Body of pancreas (tissue), 4 donors: ENCODE measurements around the gene DAB2IP. TPM values are rescaled to one million over a fixed set of nuclear protein-coding genes. Genes with fewer than 3 reads are reported as not detected.

Source experiments
- ATAC-seq: fragments of 150-250 bp; one replicate; pipeline ENCODE4 v1.9.1; 2016
- DNase-seq, 4 donors: peaks; one replicate each; pipeline ENCODE4 v3.0.0-alpha.2; 2019
- H3K27ac ChIP-seq, 4 donors: fragments of 200-600 bp; sonication (generic); 1 replicate in 3 of 4; 2 replicates in 1 of 4; pipeline versions ENCODE4 v1.5.1 to v1.6.1; 2016 to 2019; ENCODE audit warnings: mild to moderate bottlenecking in 1 of 4, mixed read lengths in 1 of 4, moderate library complexity in 1 of 4
- H3K27me3 ChIP-seq, 2 donors: fragments of 200-600 bp; sonication (generic); one replicate each; pipeline ENCODE4 v1.6.0; 2016; ENCODE audit warnings: mild to moderate bottlenecking in 1 of 2
- H3K36me3 ChIP-seq, 2 donors: fragments of 200-600 bp; sonication (generic); replicated peaks in 1 of 2; 2 replicates each; pipeline ENCODE4 v1.5.1; 2016; ENCODE audit warnings: low read depth in 2 of 2; ENCODE audit not compliant: insufficient read depth in 1 of 2
- H3K4me1 ChIP-seq: fragments of 200-600 bp; sonication (generic); one replicate; pipeline ENCODE4 v1.6.0; 2016
- H3K4me3 ChIP-seq, 2 donors: fragments of 200-600 bp; sonication (generic); 1 replicate in 1 of 2; 2 replicates in 1 of 2; pipeline ENCODE4 v1.5.1; 2016 to 2019
- H3K9me3 ChIP-seq, 3 donors: fragments of 200-600 bp; sonication (generic); 1 replicate in 2 of 3; 2 replicates in 1 of 3; pipeline ENCODE4 v1.5.1; 2016
- CTCF ChIP-seq, 7 experiments: fragments of 450-650 bp in 4 of 7; fragments of 200-600 bp in 3 of 7; sonication (generic) in 3 of 7; IDR thresholded peaks; one replicate each; pipeline ENCODE4 v1.5.1; 2016 to 2019; ENCODE audit warnings: antibody characterized with exemption in 7 of 7
- POLR2A ChIP-seq, 3 donors: fragments of 450-650 bp; IDR thresholded peaks; one replicate each; pipeline ENCODE4 v1.6.1; 2016; ENCODE audit warnings: antibody characterized with exemption in 3 of 3, mild to moderate bottlenecking in 2 of 3
- WGBS, 2 donors: methylation state at CpG; one replicate each; pipeline ENCODE4 v1.1.5; 2017; 5-methylcytosine and 5-hydroxymethylcytosine counted together
- intact Hi-C: fragments of 100-400 bp; cut with DNase I; formaldehyde crosslinking; loops from one replicate; pipeline ENCODE4 v1.15.1; 2023
- total RNA-seq, 2 donors: library from RNA; depleted of rRNA; stranded (reverse); fragments of >200 nt; gene quantifications; one replicate each; pipeline ENCODE4 v1.1.0, GENCODE V29; 2016

Gene DAB2IP
- total RNA-seq, 2 donors from 2014 or later, result 25.2 to 34.9 TPM

DNA sequence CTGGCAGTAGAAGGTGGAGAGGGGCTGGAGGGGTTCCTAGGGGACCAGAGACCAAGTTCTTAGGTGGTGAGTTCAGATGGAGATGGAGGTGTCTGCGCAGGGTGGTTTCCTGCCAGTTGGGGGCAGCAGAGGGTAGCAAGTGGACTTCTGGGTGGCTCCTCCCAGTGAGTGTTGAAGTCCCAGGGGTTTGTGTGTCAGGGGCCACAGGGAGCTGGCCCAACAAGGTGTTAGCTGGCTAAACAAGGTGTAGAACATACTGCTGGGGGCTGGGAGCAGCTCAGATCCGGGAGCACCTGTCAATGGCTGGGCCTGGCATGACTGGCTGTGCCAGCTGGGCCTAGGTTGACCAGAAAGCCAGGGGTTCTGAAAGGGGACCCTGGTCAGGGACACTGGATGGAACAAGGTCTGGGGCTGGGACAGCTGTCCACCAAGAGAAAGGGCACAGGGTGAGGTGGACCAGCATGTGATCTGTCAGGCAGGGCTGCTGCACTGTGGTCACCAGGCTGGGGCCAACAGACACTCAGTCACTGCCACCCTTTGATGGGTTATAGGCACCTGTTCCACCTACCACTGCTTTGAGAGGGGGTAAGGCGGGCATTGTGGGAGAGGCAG lies 35.6 kb downstream of the DAB2IP start:
- Histone ChIP-seq H3K4me3 (no peak overlapping the region), H3K36me3 (no peaks in the 10 kb centered on the region), H3K9me3 (no peaks in the 10 kb centered on the region), H3K27me3 (no peaks in the 10 kb centered on the region), H3K4me1 (no peaks in the 10 kb centered on the region), H3K27ac (no peak overlapping the region)
- intact Hi-C loops, result loop anchor here (5.0 kb wide), 1 partner anchor 310 kb away; no protein-coding TSS in a partner anchor
- no peak for TF ChIP-seq POLR2A (IDR thresholded peaks at IDR 0.05)
- TF ChIP-seq CTCF (IDR thresholded peaks at IDR 0.05), result peak; percentile 69 to 89 (median 75)
- 49% methylated on average over 3 of the region's 3 CpGs; no CpG with 5 or more reads in 1 of the 2 donors for WGBS, 2 donors
- ATAC-seq, result peak; percentile 81
- peak; percentile 76 to 86 (median 82) for DNase-seq

- intact Hi-C loops, result loop anchor here (5.0 kb wide), 1 partner anchor 309 kb away; no protein-coding TSS in a partner anchor
- H3K27ac ChIP-seq, result no peak overlapping the region
- 71 to 82% methylated on average over 12 of the region's 12 CpGs for WGBS, 2 donors
Observed at GRCh38 chr9:121688146-121688680, 36.8 kb downstream of the DAB2IP start.

DNA sequence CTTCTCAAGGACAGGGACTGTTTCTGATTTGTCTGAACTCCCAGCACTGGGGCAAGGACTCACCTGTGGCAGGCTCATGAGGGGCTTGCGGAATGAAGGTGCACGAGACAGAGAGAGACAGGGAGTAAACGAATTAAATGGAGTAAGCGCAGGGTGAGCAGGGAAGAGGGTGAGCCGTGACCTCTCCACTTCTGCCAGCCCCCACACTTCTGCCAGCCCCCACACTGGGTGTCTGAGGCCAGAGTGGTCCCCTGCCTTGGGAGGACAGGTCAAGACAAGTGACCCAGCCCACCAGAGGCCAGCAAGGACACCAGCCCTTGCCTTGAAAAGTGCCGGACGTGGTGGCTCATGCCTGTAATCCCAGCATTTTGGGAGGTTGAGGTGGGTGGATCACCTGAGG lies 37.2 kb downstream of the DAB2IP start:
- TF ChIP-seq POLR2A (IDR thresholded peaks at IDR 0.05), result no peak
- TF ChIP-seq CTCF (IDR thresholded peaks at IDR 0.05), result no peak
- 92% methylated on average over 7 of the region's 7 CpGs for WGBS, 2 donors
- ATAC-seq, result no peak
- Histone ChIP-seq H3K27me3 (no peaks in the 10 kb centered on the region), H3K4me3 (no peak overlapping the region), H3K27ac (no peak overlapping the region), H3K36me3 (no peaks in the 10 kb centered on the region), H3K9me3 (no peaks in the 10 kb centered on the region), H3K4me1 (peaks cover 12% of the 10 kb centered on the region)
- no peak for DNase-seq
- intact Hi-C loops, result loop anchor here (5.0 kb wide), 1 partner anchor 309 kb away; no protein-coding TSS in a partner anchor

More at GRCh38 chr9:121688146-121688680, 36.8 kb downstream of the DAB2IP start:
- no peak for ATAC-seq
- TF ChIP-seq CTCF (IDR thresholded peaks at IDR 0.05), result no peak
- no peak for TF ChIP-seq POLR2A (IDR thresholded peaks at IDR 0.05)
- Histone ChIP-seq H3K9me3 (no peaks in the 10 kb centered on the region), H3K36me3 (no peaks in the 10 kb centered on the region), H3K4me1 (peaks cover 9% of the 10 kb centered on the region), H3K27me3 (no peaks in the 10 kb centered on the region), H3K4me3 (no peak overlapping the region)
- DNase-seq, result no peak

DNA sequence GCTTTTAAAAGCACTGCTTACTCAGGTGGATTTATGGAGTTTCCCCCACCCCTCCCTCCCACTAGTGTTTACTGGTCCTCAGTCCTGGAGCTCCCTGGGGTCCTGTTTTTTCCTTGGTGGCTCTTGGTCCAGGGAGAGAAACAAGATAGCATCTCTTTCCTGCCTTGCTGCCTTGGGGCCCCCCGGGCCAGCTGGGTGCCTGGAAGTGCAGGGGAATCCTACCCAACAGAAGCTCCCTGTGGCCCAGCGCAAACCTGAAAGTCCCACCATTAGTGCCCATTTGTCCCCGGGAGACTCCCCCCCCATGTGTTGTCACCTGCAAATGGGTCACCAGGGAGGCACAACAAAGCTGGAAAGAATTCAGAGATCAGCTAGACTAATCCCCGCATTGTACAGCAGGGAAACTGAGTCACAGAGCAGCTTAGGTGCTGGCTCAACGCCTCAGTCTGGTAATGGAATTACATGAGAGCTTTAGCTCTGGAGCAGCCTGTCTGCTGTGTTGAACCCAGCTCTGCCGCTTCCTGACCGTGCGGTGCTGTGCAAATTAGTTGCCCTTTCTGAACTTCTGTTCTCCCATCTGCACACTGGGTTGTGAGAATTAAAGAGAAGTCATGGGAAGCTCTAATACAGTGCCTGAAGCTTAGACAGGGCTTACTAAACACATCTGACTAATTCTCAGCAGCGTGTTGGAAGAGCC lies 38.2 kb downstream of the DAB2IP start:
- no peak for ATAC-seq
- Histone ChIP-seq H3K27ac (no peak overlapping the region), H3K36me3 (no peaks in the 10 kb centered on the region), H3K9me3 (no peaks in the 10 kb centered on the region), H3K27me3 (no peaks in the 10 kb centered on the region), H3K4me3 (no peak overlapping the region), H3K4me1 (peaks cover 12% of the 10 kb centered on the region)
- intact Hi-C loops, result loop anchor here (5.0 kb wide), 1 partner anchor 308 kb away; no protein-coding TSS in a partner anchor
- 79 to 83% methylated on average over 6 to 9 of the region's 9 CpGs for WGBS, 2 donors
- TF ChIP-seq CTCF (IDR thresholded peaks at IDR 0.05), result no peak
- TF ChIP-seq POLR2A (IDR thresholded peaks at IDR 0.05), result no peak
- DNase-seq, result no peak
